Parathyroid adenoma (tissue), 2 donors: ENCODE measurements around the gene PRR14L.
"Not testable (repeated sequence)": the region's sequence is repeated elsewhere in the genome, so short reads cannot be mapped to it uniquely, and the experiment has no call there.

Experiments
- H2AFZ ChIP-seq: fragments of 300-600 bp; sonication (generic); one replicate; pipeline ENCODE4 v1.7.0; 2017; ENCODE audit warnings: antibody characterized with exemption, mild to moderate bottlenecking
- H3K27ac ChIP-seq: fragments of 300-600 bp; sonication (generic); one replicate; pipeline ENCODE4 v1.7.0; 2017
- H3K27me3 ChIP-seq: fragments of 300-600 bp; sonication (generic); one replicate; pipeline ENCODE4 v1.7.0; 2017; ENCODE audit warnings: low read length; ENCODE audit not compliant: control insufficient read depth, insufficient read depth
- H3K36me3 ChIP-seq: fragments of 300-600 bp; sonication (generic); one replicate; pipeline ENCODE4 v1.7.0; 2017; ENCODE audit warnings: low read length; ENCODE audit not compliant: control insufficient read depth, insufficient read depth
- H3K4me1 ChIP-seq: fragments of 300-600 bp; sonication (generic); one replicate; pipeline ENCODE4 v1.7.0; 2017; ENCODE audit warnings: control low read depth
- H3K4me2 ChIP-seq: fragments of 300-600 bp; sonication (generic); one replicate; pipeline ENCODE4 v1.7.0; 2017; ENCODE audit warnings: low read length
- H3K4me3 ChIP-seq: fragments of 300-600 bp; sonication (generic); one replicate; pipeline ENCODE4 v1.7.0; 2017; ENCODE audit warnings: low read depth, low read length
- H3K79me2 ChIP-seq: fragments of 300-600 bp; sonication (generic); one replicate; pipeline ENCODE4 v1.7.0; 2017; ENCODE audit warnings: control low read depth
- H3K9ac ChIP-seq: fragments of 300-600 bp; sonication (generic); one replicate; pipeline ENCODE4 v1.7.0; 2017; ENCODE audit warnings: mild to moderate bottlenecking
- H3K9me3 ChIP-seq: fragments of 300-600 bp; sonication (generic); one replicate; pipeline ENCODE4 v1.7.0; 2017; ENCODE audit warnings: low read length; ENCODE audit not compliant: control insufficient read depth
- TF ChIP-seq, protein P1 (sequence below): fragments of 300-600 bp; sonication (generic); IDR thresholded peaks from one replicate; pipeline ENCODE4 v1.7.0; 2017; ENCODE audit warnings: antibody characterized with exemption, mild to moderate bottlenecking
- donor health status: primary hyperparathyroidism.

PRR14L gene

DNA sequence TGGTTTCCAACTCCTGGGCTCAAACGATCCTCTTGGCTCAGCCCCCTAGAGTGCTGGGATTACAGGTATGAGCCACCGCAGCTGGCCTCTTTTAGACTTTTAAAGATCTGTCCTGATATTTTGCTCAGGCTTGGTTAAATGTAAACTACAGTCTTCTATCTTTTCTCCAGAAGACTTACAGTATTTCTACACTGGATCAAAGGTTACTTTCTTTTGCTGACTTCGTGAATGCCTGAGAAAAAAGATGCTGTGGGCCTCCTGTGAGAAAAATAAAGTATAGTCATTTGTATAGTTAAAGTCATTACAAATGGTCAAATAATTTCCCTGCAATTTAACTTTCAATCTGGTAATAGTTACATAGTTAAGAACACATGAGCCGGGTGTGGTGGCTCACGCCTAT is 23.5 kb upstream of the PRR14L start:
- no peak overlapping the region for H2AFZ ChIP-seq
- H3K4me3 ChIP-seq = no peak overlapping the region
- H3K4me1 ChIP-seq = no peaks in the 10 kb centered on the region
- no peaks in the 10 kb centered on the region for H3K9me3 ChIP-seq
- no peaks in the 10 kb centered on the region for H3K79me2 ChIP-seq
- H3K9ac ChIP-seq = no peak overlapping the region
- H3K4me2 ChIP-seq = no peak overlapping the region
- H3K36me3 ChIP-seq = no peaks in the 10 kb centered on the region
- H3K27me3 ChIP-seq = no peaks in the 10 kb centered on the region
- H3K27ac ChIP-seq = no peak overlapping the region
- TF ChIP-seq, protein P1, sequence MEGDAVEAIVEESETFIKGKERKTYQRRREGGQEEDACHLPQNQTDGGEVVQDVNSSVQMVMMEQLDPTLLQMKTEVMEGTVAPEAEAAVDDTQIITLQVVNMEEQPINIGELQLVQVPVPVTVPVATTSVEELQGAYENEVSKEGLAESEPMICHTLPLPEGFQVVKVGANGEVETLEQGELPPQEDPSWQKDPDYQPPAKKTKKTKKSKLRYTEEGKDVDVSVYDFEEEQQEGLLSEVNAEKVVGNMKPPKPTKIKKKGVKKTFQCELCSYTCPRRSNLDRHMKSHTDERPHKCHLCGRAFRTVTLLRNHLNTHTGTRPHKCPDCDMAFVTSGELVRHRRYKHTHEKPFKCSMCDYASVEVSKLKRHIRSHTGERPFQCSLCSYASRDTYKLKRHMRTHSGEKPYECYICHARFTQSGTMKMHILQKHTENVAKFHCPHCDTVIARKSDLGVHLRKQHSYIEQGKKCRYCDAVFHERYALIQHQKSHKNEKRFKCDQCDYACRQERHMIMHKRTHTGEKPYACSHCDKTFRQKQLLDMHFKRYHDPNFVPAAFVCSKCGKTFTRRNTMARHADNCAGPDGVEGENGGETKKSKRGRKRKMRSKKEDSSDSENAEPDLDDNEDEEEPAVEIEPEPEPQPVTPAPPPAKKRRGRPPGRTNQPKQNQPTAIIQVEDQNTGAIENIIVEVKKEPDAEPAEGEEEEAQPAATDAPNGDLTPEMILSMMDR = no peak

- Histone ChIP-seq H3K4me2 (no peak overlapping the region), H3K27ac (no peak overlapping the region), H3K36me3 (no peaks in the 10 kb centered on the region)
Observed at GRCh38 chr22:31768422-31769059, 18.6 kb upstream of the PRR14L start.

DNA sequence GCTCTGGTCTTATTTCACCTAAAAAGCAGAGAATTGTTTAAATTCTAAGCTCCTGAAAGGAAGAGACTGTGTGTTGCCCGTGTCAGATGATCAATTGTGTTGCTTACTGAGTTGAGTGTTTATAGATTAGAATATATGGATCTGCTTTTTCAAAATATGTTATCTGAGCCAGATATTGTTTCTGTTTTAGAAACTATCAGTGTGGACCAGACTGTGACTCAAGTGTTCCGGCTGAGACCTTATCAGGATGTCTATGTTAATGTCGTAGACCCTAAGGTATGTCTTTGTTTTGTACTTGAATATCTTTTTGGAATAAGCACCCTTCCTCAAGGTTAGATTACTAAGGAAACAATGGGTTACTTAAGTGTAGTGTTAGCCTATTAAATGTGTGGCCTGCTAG is 14.9 kb upstream of the PRR14L start:
- no peak overlapping the region for H3K4me2 ChIP-seq
- no peak overlapping the region for H3K27ac ChIP-seq
- no peaks in the 10 kb centered on the region for H3K4me1 ChIP-seq
- H3K79me2 ChIP-seq = no peaks in the 10 kb centered on the region
- H3K4me3 ChIP-seq = no peak overlapping the region
- TF ChIP-seq, protein P1 = no peak
- H3K9me3 ChIP-seq = no peaks in the 10 kb centered on the region
- H2AFZ ChIP-seq = no peak overlapping the region
- H3K9ac ChIP-seq = no peak overlapping the region
- no peaks in the 10 kb centered on the region for H3K27me3 ChIP-seq
- no peaks in the 10 kb centered on the region for H3K36me3 ChIP-seq

More at GRCh38 chr22:31768422-31769059, 18.6 kb upstream of the PRR14L start:
- H3K27me3 ChIP-seq = no peaks in the 10 kb centered on the region
- no peak overlapping the region for H2AFZ ChIP-seq
- no peaks in the 10 kb centered on the region for H3K4me1 ChIP-seq
- TF ChIP-seq, protein P1 = no peak
- no peaks in the 10 kb centered on the region for H3K79me2 ChIP-seq
- no peak overlapping the region for H3K4me3 ChIP-seq
- H3K9ac ChIP-seq = no peak overlapping the region
- no peaks in the 10 kb centered on the region for H3K9me3 ChIP-seq

DNA sequence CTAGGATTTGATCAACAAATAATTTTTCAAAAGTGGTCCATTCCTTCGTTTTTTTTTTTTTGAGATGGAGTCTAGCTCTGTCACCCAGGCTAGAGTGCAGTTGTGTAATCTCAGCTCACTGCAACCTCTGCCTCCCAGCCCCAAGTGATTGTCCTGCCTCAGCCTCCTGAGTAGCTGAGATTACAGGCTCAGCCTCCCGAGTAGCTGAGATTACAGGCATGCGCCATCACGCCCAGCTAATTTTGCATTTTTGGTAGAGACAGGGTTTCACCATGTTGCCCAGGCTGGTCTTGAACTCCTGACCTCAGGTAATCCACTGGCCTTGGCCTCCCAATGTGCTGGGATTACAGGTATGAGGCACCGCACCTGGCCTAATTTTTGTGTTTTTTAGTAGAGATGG is 8.9 kb upstream of the PRR14L start:
- H3K4me2 ChIP-seq, H3K36me3 ChIP-seq, H3K9me3 ChIP-seq, H2AFZ ChIP-seq, H3K27me3 ChIP-seq, H3K4me3 ChIP-seq, H3K79me2 ChIP-seq, H3K4me1 ChIP-seq, H3K9ac ChIP-seq, H3K27ac ChIP-seq: not testable (repeated sequence)

- Histone ChIP-seq H2AFZ (no peak overlapping the region), H3K9ac (no peak overlapping the region), H3K79me2 (no peaks in the 10 kb centered on the region), H3K27ac (no peak overlapping the region), H3K4me1 (peaks cover 6% of the 10 kb centered on the region), H3K36me3 (no peaks in the 10 kb centered on the region), H3K27me3 (no peaks in the 10 kb centered on the region), H3K4me3 (no peak overlapping the region), H3K4me2 (no peak overlapping the region), H3K9me3 (no peaks in the 10 kb centered on the region)
- TF ChIP-seq, protein P1 = no peak
Observed at GRCh38 chr22:31757265-31757664, 7.3 kb upstream of the PRR14L start.
